HEK293 (cell line): Measurements from ENCODE around the gene NOL4L.
A peak's percentile ranks its signal among the peaks of the same experiment; 100 is the strongest.

Source experiments
- CTCF ChIA-PET: fragments of 350-600 bp; formaldehyde crosslinking; extraction: SDS; loops from one replicate; lab custom pipeline; 2021; ENCODE audit warnings: antibody characterized with exemption; lab: Yijun Ruan, JAX
- POLR2A ChIA-PET: fragments of 300-600 bp; formaldehyde crosslinking; extraction: SDS; loops from one replicate; lab custom pipeline; 2020; ENCODE audit warnings: antibody characterized with exemption, inconsistent platforms; lab: Yijun Ruan, JAX
- H3K27ac ChIP-seq: fragments of 200-500 bp; sonication (Bioruptor generic); 2 replicates; pipeline ENCODE4 v1.5.1; 2014; ENCODE audit warnings: low read depth, low read length, control low read depth, inconsistent platforms; ENCODE audit errors: extremely low read depth
- H3K36me3 ChIP-seq, 2 experiments: fragments of 200-500 bp in 1 of 2; sonication (Bioruptor generic) in 1 of 2; 1 replicate in 1 of 2; 2 replicates in 1 of 2; pipeline ENCODE4 v1.5.1; 2014 to 2017; ENCODE audit warnings: inconsistent platforms in 2 of 2, low read length in 2 of 2; ENCODE audit not compliant: control insufficient read depth in 2 of 2, insufficient read depth in 1 of 2
- H3K4me1 ChIP-seq: fragments of 200-500 bp; sonication (Bioruptor generic); 2 replicates; pipeline ENCODE4 v1.5.1; 2014; ENCODE audit warnings: mild to moderate bottlenecking, low read length, inconsistent platforms; ENCODE audit not compliant: control insufficient read depth, insufficient read depth
- H3K4me3 ChIP-seq: 2 replicates; pipeline ENCODE4 v1.5.1; 2011; ENCODE audit warnings: low read depth, mild to moderate bottlenecking, control low read depth, low read length, moderate library complexity
- H3K9me3 ChIP-seq: fragments of 200-500 bp; sonication (Bioruptor generic); 2 replicates; pipeline ENCODE4 v1.5.1; 2014; ENCODE audit warnings: low read depth, low read length, inconsistent platforms; ENCODE audit not compliant: control insufficient read depth, insufficient read depth
- GLIS2 ChIP-seq: fragments of 450-650 bp; formaldehyde crosslinking; IDR thresholded peaks from 2 replicates; pipeline ENCODE4 v1.5.1; 2016; ENCODE audit warnings: missing biosample characterization, missing genetic modification characterization
- OSR2 ChIP-seq: fragments of 450-650 bp; formaldehyde crosslinking; IDR thresholded peaks from 2 replicates; pipeline ENCODE4 v1.5.1; 2016; ENCODE audit warnings: missing biosample characterization, missing genetic modification characterization
- PRDM1 ChIP-seq: fragments of 450-650 bp; formaldehyde crosslinking; IDR thresholded peaks from 2 replicates; pipeline ENCODE4; 2016; ENCODE audit warnings: missing biosample characterization, missing genetic modification characterization
- RBAK ChIP-seq: fragments of 450-650 bp; formaldehyde crosslinking; IDR thresholded peaks from 2 replicates; pipeline ENCODE4 v1.5.1; 2016; ENCODE audit warnings: missing biosample characterization, missing genetic modification characterization
- SALL2 ChIP-seq: fragments of 450-650 bp; formaldehyde crosslinking; IDR thresholded peaks from 2 replicates; pipeline ENCODE4 v1.5.0; 2017; ENCODE audit warnings: missing biosample characterization, mild to moderate bottlenecking, missing genetic modification characterization, borderline replicate concordance
- WT1 ChIP-seq: fragments of 450-650 bp; formaldehyde crosslinking; IDR thresholded peaks from 2 replicates; pipeline ENCODE4 v1.5.1; 2016; ENCODE audit warnings: missing biosample characterization, missing genetic modification characterization
- ZBTB17 ChIP-seq: fragments of 450-650 bp; formaldehyde crosslinking; IDR thresholded peaks from 2 replicates; pipeline ENCODE4 v1.5.1; 2016; ENCODE audit warnings: missing biosample characterization, missing genetic modification characterization
- ZBTB21 ChIP-seq: fragments of 450-650 bp; formaldehyde crosslinking; IDR thresholded peaks from 2 replicates; pipeline ENCODE4 v1.5.1; 2017; ENCODE audit warnings: missing biosample characterization, missing genetic modification characterization
- ZBTB48 ChIP-seq: fragments of 450-650 bp; formaldehyde crosslinking; IDR thresholded peaks from 2 replicates; pipeline ENCODE4 v1.5.1; 2016; ENCODE audit warnings: missing biosample characterization, missing genetic modification characterization
- ZNF10 ChIP-seq: fragments of 450-650 bp; formaldehyde crosslinking; IDR thresholded peaks from 2 replicates; pipeline ENCODE4 v1.5.1; 2017; ENCODE audit warnings: missing biosample characterization, missing genetic modification characterization
- ZNF169 ChIP-seq: fragments of 450-650 bp; formaldehyde crosslinking; IDR thresholded peaks from 2 replicates; pipeline ENCODE4 v1.5.1; 2016; ENCODE audit warnings: missing biosample characterization, missing genetic modification characterization
- ZNF184 ChIP-seq: fragments of 450-650 bp; IDR thresholded peaks from 2 replicates; pipeline ENCODE4 v1.5.1; 2018; ENCODE audit warnings: missing biosample characterization, mild to moderate bottlenecking, missing genetic modification characterization
- ZNF211 ChIP-seq: fragments of 450-650 bp; formaldehyde crosslinking; IDR thresholded peaks from 2 replicates; pipeline ENCODE4 v1.5.1; 2016; ENCODE audit warnings: low read depth, missing biosample characterization, missing genetic modification characterization
- ZNF274 ChIP-seq, 2 experiments: fragments of 200-500 bp in 1 of 2; fragments of 450-650 bp in 1 of 2; sonication (Bioruptor generic) in 1 of 2; formaldehyde crosslinking in 1 of 2; IDR thresholded peaks; 2 replicates each; pipeline versions ENCODE4 v1.5.1 to v1.6.1; 2014 to 2016; ENCODE audit warnings: borderline replicate concordance in 1 of 2, inconsistent platforms in 1 of 2, low read length in 1 of 2, missing biosample characterization in 1 of 2, missing genetic modification characterization in 1 of 2
- ZNF341 ChIP-seq: fragments of 450-650 bp; formaldehyde crosslinking; IDR thresholded peaks from 2 replicates; pipeline ENCODE4; 2016; ENCODE audit warnings: low read depth, missing biosample characterization, missing genetic modification characterization
- ZNF37A ChIP-seq: fragments of 450-650 bp; IDR thresholded peaks from 2 replicates; pipeline ENCODE4 v1.5.1; 2018; ENCODE audit warnings: missing biosample characterization, missing genetic modification characterization
- ZNF394 ChIP-seq: fragments of 450-650 bp; formaldehyde crosslinking; IDR thresholded peaks from 2 replicates; pipeline ENCODE4 v1.5.1; 2016; ENCODE audit warnings: missing biosample characterization, missing genetic modification characterization, mild to moderate bottlenecking, moderate library complexity, borderline replicate concordance
- ZNF423 ChIP-seq: fragments of 450-650 bp; formaldehyde crosslinking; IDR thresholded peaks from 2 replicates; pipeline ENCODE4 v1.5.1; 2016; ENCODE audit warnings: missing biosample characterization, missing genetic modification characterization
- ZNF473 ChIP-seq: fragments of 450-650 bp; formaldehyde crosslinking; IDR thresholded peaks from 2 replicates; pipeline ENCODE4 v1.5.1; 2017; ENCODE audit warnings: missing biosample characterization, missing genetic modification characterization
- ZNF48 ChIP-seq: fragments of 450-650 bp; formaldehyde crosslinking; IDR thresholded peaks from 2 replicates; pipeline ENCODE4 v1.5.1; 2016; ENCODE audit warnings: missing biosample characterization, missing genetic modification characterization
- ZNF600 ChIP-seq: fragments of 450-650 bp; formaldehyde crosslinking; IDR thresholded peaks from 2 replicates; pipeline ENCODE4 v1.5.1; 2016; ENCODE audit warnings: missing biosample characterization, missing genetic modification characterization
- ZNF670 ChIP-seq: fragments of 450-650 bp; formaldehyde crosslinking; IDR thresholded peaks from 2 replicates; pipeline ENCODE4 v1.5.1; 2016; ENCODE audit warnings: missing biosample characterization, missing genetic modification characterization, low read depth
- ZNF776 ChIP-seq: fragments of 450-650 bp; formaldehyde crosslinking; IDR thresholded peaks from 2 replicates; pipeline ENCODE4 v1.5.0; 2017; ENCODE audit warnings: missing biosample characterization, missing genetic modification characterization, borderline replicate concordance
- ZNF843 ChIP-seq: fragments of 450-650 bp; formaldehyde crosslinking; IDR thresholded peaks from 2 replicates; pipeline ENCODE4 v1.5.1; 2016; ENCODE audit warnings: missing biosample characterization, missing genetic modification characterization
- ZSCAN30 ChIP-seq: fragments of 450-650 bp; IDR thresholded peaks from 2 replicates; pipeline ENCODE4 v1.5.1; 2018; ENCODE audit warnings: missing biosample characterization, mild to moderate bottlenecking, missing genetic modification characterization, moderate library complexity
- TF ChIP-seq, protein P1 (sequence below): fragments of 450-650 bp; formaldehyde crosslinking; IDR thresholded peaks from 2 replicates; pipeline ENCODE4 v1.5.1; 2016; ENCODE audit warnings: missing biosample characterization, missing genetic modification characterization
- TF ChIP-seq, protein P2 (sequence below): fragments of 450-650 bp; formaldehyde crosslinking; IDR thresholded peaks from 2 replicates; pipeline ENCODE4 v1.5.1; 2016; ENCODE audit warnings: missing biosample characterization, missing genetic modification characterization
- TF ChIP-seq, protein P3 (sequence below): fragments of 450-650 bp; formaldehyde crosslinking; IDR thresholded peaks from 2 replicates; pipeline ENCODE4 v1.5.1; 2016; ENCODE audit warnings: missing biosample characterization, missing genetic modification characterization

Gene NOL4L

DNA sequence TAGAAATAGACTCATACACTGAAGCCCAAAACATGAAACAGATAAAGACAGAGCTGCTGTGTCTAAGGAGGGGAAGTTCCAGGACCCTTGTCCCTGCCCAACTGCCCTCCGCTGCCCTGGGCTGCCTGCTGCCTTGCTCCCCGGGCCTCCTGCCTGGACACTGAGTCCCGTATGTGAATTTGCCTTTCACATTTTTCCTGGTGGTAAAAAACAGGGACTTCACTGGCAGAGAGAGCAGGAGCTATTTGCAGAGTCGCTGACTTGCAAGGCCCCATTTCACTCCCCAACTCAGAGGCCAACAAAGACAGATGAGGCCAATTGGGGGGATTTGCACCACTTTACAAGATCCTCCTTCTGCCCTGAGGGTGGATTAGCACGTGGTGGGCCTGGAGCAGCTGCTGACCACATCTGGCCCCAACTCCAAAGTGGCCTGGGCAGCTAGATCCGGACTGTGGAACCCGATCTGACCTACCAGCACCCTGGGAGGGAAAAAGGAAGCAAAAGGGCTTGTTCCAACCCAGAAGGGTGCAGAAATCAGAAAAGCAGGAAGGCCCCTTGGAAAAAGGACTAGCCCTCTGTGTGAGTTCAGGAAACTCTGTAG lies 61.4 kb downstream of the NOL4L start:
- peaks cover 2% of the 10 kb centered on the region; the same call in 1 of the 2 replicates for H3K4me1 ChIP-seq
- no peaks in the 10 kb centered on the region for H3K9me3 ChIP-seq
- H3K4me3 ChIP-seq, result no peak overlapping the region
- TF ChIP-seq PRDM1 (tag by site-specific recombination) (no peak), ZNF473 (tag by site-specific recombination) (no peak)
- H3K27ac ChIP-seq, result no peak overlapping the region
- POLR2A ChIA-PET, result interaction anchor here (0.8 kb wide), 1 partner anchor 34 kb away, joined by 3 read pairs; no protein-coding TSS in a partner anchor
- CTCF ChIA-PET, result interaction anchor here (0.6 to 11.1 kb wide), 10 partner anchors 8 to 314 kb away, joined by 3 to 204 read pairs (median 4); no protein-coding TSS in a partner anchor
- peaks cover 0 to 3% of the 10 kb centered on the region in 2 experiments; a peak in 1 of 3 replicates for H3K36me3 ChIP-seq

DNA sequence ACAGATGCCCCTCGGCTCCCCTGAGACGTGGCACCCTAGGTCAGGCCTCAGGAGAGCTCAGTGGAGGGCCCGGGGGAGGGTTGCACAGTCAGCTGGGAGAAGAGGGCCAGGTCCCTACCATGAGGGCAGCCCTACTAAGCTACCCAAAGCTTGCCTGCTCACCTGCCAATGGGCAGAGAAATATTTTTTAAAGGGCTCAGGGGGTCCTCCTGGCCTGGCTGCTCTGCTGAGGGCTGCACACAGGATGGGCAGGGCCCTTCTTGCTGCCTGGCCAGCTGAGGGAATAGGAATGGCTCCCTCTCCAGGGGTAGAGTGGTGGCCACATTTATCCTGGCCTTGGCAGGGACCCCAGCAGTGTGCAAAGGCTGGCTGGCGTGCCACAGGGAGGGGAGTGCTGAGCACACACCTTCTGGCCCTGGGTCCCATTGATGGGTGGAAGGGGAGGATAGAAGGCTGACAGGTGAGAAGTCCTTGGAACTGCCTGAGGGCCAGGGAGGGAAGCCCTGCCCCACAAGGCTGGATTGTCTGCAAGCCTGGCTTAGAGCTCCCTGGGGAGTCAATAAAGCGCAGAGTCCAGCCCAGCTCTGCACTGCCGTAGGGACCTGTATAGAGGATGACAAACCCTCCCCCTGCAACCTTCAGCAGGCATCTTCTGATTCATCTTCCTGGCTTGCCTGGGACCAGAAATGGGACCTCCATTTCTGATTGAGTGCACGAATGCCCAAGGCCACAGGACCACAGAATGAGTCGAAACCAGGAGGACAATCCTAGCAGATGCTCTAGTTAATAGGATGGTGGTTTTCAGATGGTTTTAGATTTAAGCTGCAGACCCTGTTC lies 62.1 kb downstream of the NOL4L start:
- Histone ChIP-seq H3K4me3 (no peak overlapping the region), H3K36me3 (peaks cover 0 to 3% of the 10 kb centered on the region in 2 experiments; a peak in 1 of 3 replicates), H3K27ac (no peak overlapping the region), H3K4me1 (peaks cover 2% of the 10 kb centered on the region; the same call in 1 of the 2 replicates), H3K9me3 (no peaks in the 10 kb centered on the region)
- ChIA-PET CTCF (interaction anchor here (0.6 to 11.1 kb wide), 15 partner anchors 13 to 255 kb away, joined by 3 to 204 read pairs (median 7); no protein-coding TSS in a partner anchor), POLR2A (interaction anchor here (1.5 kb wide), 1 partner anchor 129 kb away, joined by 10 read pairs; no protein-coding TSS in a partner anchor)
- TF ChIP-seq, protein P1, sequence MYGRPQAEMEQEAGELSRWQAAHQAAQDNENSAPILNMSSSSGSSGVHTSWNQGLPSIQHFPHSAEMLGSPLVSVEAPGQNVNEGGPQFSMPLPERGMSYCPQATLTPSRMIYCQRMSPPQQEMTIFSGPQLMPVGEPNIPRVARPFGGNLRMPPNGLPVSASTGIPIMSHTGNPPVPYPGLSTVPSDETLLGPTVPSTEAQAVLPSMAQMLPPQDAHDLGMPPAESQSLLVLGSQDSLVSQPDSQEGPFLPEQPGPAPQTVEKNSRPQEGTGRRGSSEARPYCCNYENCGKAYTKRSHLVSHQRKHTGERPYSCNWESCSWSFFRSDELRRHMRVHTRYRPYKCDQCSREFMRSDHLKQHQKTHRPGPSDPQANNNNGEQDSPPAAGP (tag by site-specific recombination), result peak; percentile 75
- TF ChIP-seq ZNF274 (IDR thresholded peaks at IDR 0.05; ENCODE audit: low read length) (no peak), ZNF274 (tag by site-specific recombination; IDR thresholded peaks at IDR 0.05; ENCODE audit: borderline replicate concordance) (no peak), RBAK (tag by site-specific recombination) (no peak), WT1 (tag by site-specific recombination) (peak; percentile 54; the same call in 1 of the 2 replicates), ZBTB48 (tag by site-specific recombination) (0 out of 2 replicates have a peak, but pooled peaks have one; percentile 20), ZNF341 (tag by site-specific recombination) (peak; percentile 54), ZNF10 (no peak), ZNF423 (tag by site-specific recombination) (no peak), ZBTB21 (tag by site-specific recombination) (no peak), ZNF48 (no peak), SALL2 (tag by site-specific recombination) (no peak), ZBTB17 (tag by site-specific recombination) (peak; percentile 35; the same call in 1 of the 2 replicates), ZNF37A (tag by site-specific recombination) (no peak), GLIS2 (no peak), ZNF843 (no peak), OSR2 (tag by site-specific recombination) (no peak), ZNF169 (no peak), ZNF211 (tag by site-specific recombination) (no peak), ZNF184 (tag by site-specific recombination) (no peak), ZNF394 (tag by site-specific recombination) (no peak), ZNF776 (tag by site-specific recombination) (no peak), ZNF600 (tag by site-specific recombination) (peak; percentile 86), ZSCAN30 (tag by site-specific recombination) (no peak), ZNF670 (no peak)
- TF ChIP-seq, protein P2, sequence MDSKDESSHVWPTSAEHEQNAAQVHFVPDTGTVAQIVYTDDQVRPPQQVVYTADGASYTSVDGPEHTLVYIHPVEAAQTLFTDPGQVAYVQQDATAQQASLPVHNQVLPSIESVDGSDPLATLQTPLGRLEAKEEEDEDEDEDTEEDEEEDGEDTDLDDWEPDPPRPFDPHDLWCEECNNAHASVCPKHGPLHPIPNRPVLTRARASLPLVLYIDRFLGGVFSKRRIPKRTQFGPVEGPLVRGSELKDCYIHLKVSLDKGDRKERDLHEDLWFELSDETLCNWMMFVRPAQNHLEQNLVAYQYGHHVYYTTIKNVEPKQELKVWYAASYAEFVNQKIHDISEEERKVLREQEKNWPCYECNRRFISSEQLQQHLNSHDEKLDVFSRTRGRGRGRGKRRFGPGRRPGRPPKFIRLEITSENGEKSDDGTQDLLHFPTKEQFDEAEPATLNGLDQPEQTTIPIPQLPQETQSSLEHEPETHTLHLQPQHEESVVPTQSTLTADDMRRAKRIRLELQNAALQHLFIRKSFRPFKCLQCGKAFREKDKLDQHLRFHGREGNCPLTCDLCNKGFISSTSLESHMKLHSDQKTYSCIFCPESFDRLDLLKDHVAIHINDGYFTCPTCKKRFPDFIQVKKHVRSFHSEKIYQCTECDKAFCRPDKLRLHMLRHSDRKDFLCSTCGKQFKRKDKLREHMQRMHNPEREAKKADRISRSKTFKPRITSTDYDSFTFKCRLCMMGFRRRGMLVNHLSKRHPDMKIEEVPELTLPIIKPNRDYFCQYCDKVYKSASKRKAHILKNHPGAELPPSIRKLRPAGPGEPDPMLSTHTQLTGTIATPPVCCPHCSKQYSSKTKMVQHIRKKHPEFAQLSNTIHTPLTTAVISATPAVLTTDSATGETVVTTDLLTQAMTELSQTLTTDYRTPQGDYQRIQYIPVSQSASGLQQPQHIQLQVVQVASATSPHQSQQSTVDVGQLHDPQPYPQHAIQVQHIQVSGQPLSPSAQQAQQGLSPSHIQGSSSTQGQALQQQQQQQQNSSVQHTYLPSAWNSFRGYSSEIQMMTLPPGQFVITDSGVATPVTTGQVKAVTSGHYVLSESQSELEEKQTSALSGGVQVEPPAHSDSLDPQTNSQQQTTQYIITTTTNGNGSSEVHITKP (tag by site-specific recombination), result no peak
- TF ChIP-seq, protein P3, sequence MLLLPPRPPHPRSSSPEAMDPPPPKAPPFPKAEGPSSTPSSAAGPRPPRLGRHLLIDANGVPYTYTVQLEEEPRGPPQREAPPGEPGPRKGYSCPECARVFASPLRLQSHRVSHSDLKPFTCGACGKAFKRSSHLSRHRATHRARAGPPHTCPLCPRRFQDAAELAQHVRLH (tag by site-specific recombination), result no peak
